Hepatocyte (in vitro differentiated cells): Measurements from ENCODE around the gene B4GALT3. TPM values are rescaled to one million over a fixed set of nuclear protein-coding genes. Genes with fewer than 3 reads are reported as not detected.

ENCODE experiments used
- DNase-seq: peaks from one replicate; pipeline ENCODE4 v3.0.0-alpha.2; 2016; ENCODE audit warnings: low spot score
- H2AFZ ChIP-seq: fragments of 200-600 bp; sonication (generic); 2 replicates; pipeline ENCODE4 v1.6.0; 2016; ENCODE audit warnings: antibody characterized with exemption, mild to moderate bottlenecking
- H3K27ac ChIP-seq: fragments of 200-600 bp; sonication (generic); 2 replicates; pipeline ENCODE4 v1.5.1; 2016; ENCODE audit warnings: mild to moderate bottlenecking
- H3K27me3 ChIP-seq: fragments of 200-600 bp; sonication (generic); 2 replicates; pipeline ENCODE4 v1.6.1; 2016
- H3K36me3 ChIP-seq: fragments of 200-600 bp; sonication (generic); replicated peaks from 2 replicates; pipeline ENCODE4 v1.5.1; 2016; ENCODE audit warnings: low read depth; ENCODE audit not compliant: insufficient read depth
- H3K4me1 ChIP-seq: fragments of 200-600 bp; sonication (generic); 2 replicates; pipeline ENCODE4 v1.5.1; 2016; ENCODE audit warnings: mild to moderate bottlenecking, moderate library complexity; ENCODE audit not compliant: insufficient read depth
- H3K4me2 ChIP-seq: fragments of 200-600 bp; sonication (generic); 2 replicates; pipeline ENCODE4 v1.6.0; 2016
- H3K4me3 ChIP-seq: fragments of 200-600 bp; sonication (generic); 2 replicates; pipeline ENCODE4 v1.5.1; 2016; ENCODE audit warnings: mild to moderate bottlenecking
- H3K79me2 ChIP-seq: fragments of 200-600 bp; sonication (generic); 2 replicates; pipeline ENCODE4 v1.6.0; 2017; ENCODE audit warnings: mild to moderate bottlenecking
- H3K9me2 ChIP-seq: fragments of 200-600 bp; sonication (generic); replicated peaks from 2 replicates; pipeline ENCODE4 v1.6.0; 2017; ENCODE audit warnings: mild to moderate bottlenecking; ENCODE audit not compliant: insufficient read depth
- H3K9me3 ChIP-seq: fragments of 200-600 bp; sonication (generic); 2 replicates; pipeline ENCODE4 v1.5.1; 2016; ENCODE audit warnings: low read depth, mild to moderate bottlenecking
- H4K20me1 ChIP-seq: fragments of 200-600 bp; sonication (generic); 2 replicates; pipeline ENCODE4 v1.6.0; 2016; ENCODE audit warnings: mild to moderate bottlenecking; ENCODE audit not compliant: insufficient read depth, poor library complexity, severe bottlenecking
- CTCF ChIP-seq: fragments of 200-600 bp; sonication (generic); IDR thresholded peaks from 2 replicates; pipeline ENCODE4 v1.5.1; 2016; ENCODE audit warnings: antibody characterized with exemption, mild to moderate bottlenecking; ENCODE audit not compliant: poor library complexity
- EZH2 ChIP-seq: fragments of 200-600 bp; sonication (generic); IDR thresholded peaks from 2 replicates; pipeline ENCODE4 v1.6.1; 2016; ENCODE audit warnings: antibody characterized with exemption, mild to moderate bottlenecking, borderline replicate concordance
- EZH2phosphoT487 ChIP-seq: fragments of 200-600 bp; sonication (generic); IDR thresholded peaks from one replicate; pipeline ENCODE4 v1.6.1; 2018; ENCODE audit warnings: antibody characterized with exemption, mild to moderate bottlenecking, low read depth, moderate library complexity; ENCODE audit not compliant: unreplicated experiment, severe bottlenecking
- WGBS: methylation state at CpG from one replicate; pipeline ENCODE4 v1.1.6; 2016; ENCODE audit warnings: low lambda C conversion rate; ENCODE audit errors: missing lambda C conversion rate; 5-methylcytosine and 5-hydroxymethylcytosine counted together
- polyA plus RNA-seq: library from polyadenylated mRNA; unstranded; fragments of >200 nt; fragmentation: Nextera tagmentation; extraction: Ambion mirVana; gene quantifications from 2 replicates; pipeline ENCODE4 v1.2.1, GENCODE V29; 2016
- total RNA-seq: library from RNA; depleted of rRNA; stranded (reverse); fragments of >200 nt; gene quantifications from 2 replicates; pipeline ENCODE4 v1.2.3, GENCODE V29; 2014

The B4GALT3 gene
- total and polyA plus RNA-seq, 2 experiments from 2014 or later = 32.2 to 56.9 TPM

GRCh38 chr1:161216945-161217712, 39.8 kb upstream of the B4GALT3 start:
- Histone ChIP-seq H3K27me3 (no peaks in the 10 kb centered on the region), H2AFZ (peak overlapping the region; percentile 15), H3K9me2 (no peaks in the 10 kb centered on the region), H3K79me2 (no peaks in the 10 kb centered on the region), H3K27ac (peak overlapping the region; percentile 93), H4K20me1 (no peaks in the 10 kb centered on the region), H3K36me3 (peaks cover 7% of the 10 kb centered on the region), H3K4me2 (peak overlapping the region; percentile 33), H3K9me3 (no peaks in the 10 kb centered on the region), H3K4me3 (no peak overlapping the region), H3K4me1 (peaks cover 27% of the 10 kb centered on the region)
- DNase-seq = no peak
- TF ChIP-seq EZH2 (no peak), CTCF (no peak), EZH2phosphoT487 (no peak)
- WGBS = 63% methylated on average over 7 of the region's 7 CpGs

GRCh38 chr1:161215076-161215475, 37.8 kb upstream of the B4GALT3 start, which contains the start of gene FCER1G:
FCER1G (plus strand) TSS chr1:161215295; CDS start chr1:161215322, 27 bp downstream.
- no peak for TF ChIP-seq EZH2
- no peak for TF ChIP-seq CTCF
- TF ChIP-seq EZH2phosphoT487 = no peak
- H3K9me3 ChIP-seq = no peaks in the 10 kb centered on the region
- DNase-seq = no peak
- peaks cover 13% of the 10 kb centered on the region for H3K79me2 ChIP-seq
- H2AFZ ChIP-seq = no peak within 1 kb of the TSS
- WGBS = 98% methylated on average over 10 of the region's 10 CpGs
- H3K4me3 ChIP-seq = no peak within 1 kb of the TSS
- peaks cover 10% of the 10 kb centered on the region for H3K36me3 ChIP-seq
- no peaks in the 10 kb centered on the region for H3K27me3 ChIP-seq
- H3K27ac ChIP-seq = peak within 1 kb of the TSS; percentile 46
- no peaks in the 10 kb centered on the region for H3K9me2 ChIP-seq
- H4K20me1 ChIP-seq = no peaks in the 10 kb centered on the region
- H3K4me2 ChIP-seq = no peak within 1 kb of the TSS
- peaks cover 30% of the 10 kb centered on the region for H3K4me1 ChIP-seq

- Histone ChIP-seq H3K36me3 (peaks cover 10% of the 10 kb centered on the region), H3K9me3 (no peaks in the 10 kb centered on the region), H3K27me3 (no peaks in the 10 kb centered on the region), H3K4me3 (no peak overlapping the region), H3K4me2 (no peak overlapping the region), H2AFZ (no peak overlapping the region), H4K20me1 (no peaks in the 10 kb centered on the region), H3K4me1 (peaks cover 31% of the 10 kb centered on the region), H3K79me2 (peaks cover 14% of the 10 kb centered on the region), H3K9me2 (no peaks in the 10 kb centered on the region), H3K27ac (no peak overlapping the region)
- DNase-seq = no peak
- 95% methylated on average over 9 of the region's 9 CpGs for WGBS
- TF ChIP-seq CTCF (no peak), EZH2 (no peak), EZH2phosphoT487 (no peak)
Observed at GRCh38 chr1:161214369-161214768, 37.1 kb upstream of the B4GALT3 start.
